GM21528 (cell line): ENCODE measurements around the gene DCUN1D1.
A peak's percentile ranks its signal among the peaks of the same experiment; 100 is the strongest.

Experiments used
- ATAC-seq: cut with Tn5 transposase; IDR thresholded peaks from one replicate; pipeline ENCODE4 v1.9.1; 2021; ENCODE audit warnings: mild to moderate bottlenecking, moderate library complexity; ENCODE audit not compliant: unreplicated experiment, low FRiP score

DCUN1D1 gene

GRCh38 chr3:182937293-182938051 lies 42.9 kb downstream of the DCUN1D1 start:
- ATAC-seq, result no peak

- no peak for ATAC-seq
Observed at GRCh38 chr3:182936918-182937285, 43.4 kb downstream of the DCUN1D1 start.

GRCh38 chr3:182936239-182936917 lies 44.0 kb downstream of the DCUN1D1 start:
- ATAC-seq, result no peak

GRCh38 chr3:182935803-182936202 lies 44.5 kb downstream of the DCUN1D1 start:
- no peak for ATAC-seq

GRCh38 chr3:182925944-182926337 lies 54.4 kb downstream of the DCUN1D1 start:
- ATAC-seq, result peak; percentile 15

GRCh38 chr3:182925330-182925943 lies 54.9 kb downstream of the DCUN1D1 start:
- ATAC-seq, result peak; percentile 97

GRCh38 chr3:182921665-182922355 lies 58.5 kb downstream of the DCUN1D1 start:
- ATAC-seq, result no peak

GRCh38 chr3:182920515-182921084 lies 59.7 kb downstream of the DCUN1D1 start:
- ATAC-seq, result no peak

- ATAC-seq, result no peak
Observed at GRCh38 chr3:182919866-182920357, 60.4 kb downstream of the DCUN1D1 start.

- ATAC-seq, result no peak
Observed at GRCh38 chr3:182917134-182917533, 63.2 kb downstream of the DCUN1D1 start.

GRCh38 chr3:182914341-182914740 lies 66.0 kb downstream of the DCUN1D1 start:
- peak; percentile 46 for ATAC-seq

- peak; percentile 97 for ATAC-seq
Observed at GRCh38 chr3:182913889-182914288, 66.4 kb downstream of the DCUN1D1 start.

- ATAC-seq, result no peak
Observed at GRCh38 chr3:182912474-182912873, 67.9 kb downstream of the DCUN1D1 start.

- no peak for ATAC-seq
Observed at GRCh38 chr3:182911782-182912111, 68.6 kb downstream of the DCUN1D1 start.

- no peak for ATAC-seq
Observed at GRCh38 chr3:182910936-182911781, 69.2 kb downstream of the DCUN1D1 start.

- ATAC-seq, result no peak
Observed at GRCh38 chr3:182909318-182910040, 70.9 kb downstream of the DCUN1D1 start.

- no peak for ATAC-seq
Observed at GRCh38 chr3:182908471-182908870, 71.9 kb downstream of the DCUN1D1 start.

- ATAC-seq, result no peak
Observed at GRCh38 chr3:182906036-182906435, 74.3 kb downstream of the DCUN1D1 start.

- no peak for ATAC-seq
Observed at GRCh38 chr3:182905623-182906022, 74.7 kb downstream of the DCUN1D1 start.
